Measurements from ENCODE around the gene VIP.

VIP gene

DNA sequence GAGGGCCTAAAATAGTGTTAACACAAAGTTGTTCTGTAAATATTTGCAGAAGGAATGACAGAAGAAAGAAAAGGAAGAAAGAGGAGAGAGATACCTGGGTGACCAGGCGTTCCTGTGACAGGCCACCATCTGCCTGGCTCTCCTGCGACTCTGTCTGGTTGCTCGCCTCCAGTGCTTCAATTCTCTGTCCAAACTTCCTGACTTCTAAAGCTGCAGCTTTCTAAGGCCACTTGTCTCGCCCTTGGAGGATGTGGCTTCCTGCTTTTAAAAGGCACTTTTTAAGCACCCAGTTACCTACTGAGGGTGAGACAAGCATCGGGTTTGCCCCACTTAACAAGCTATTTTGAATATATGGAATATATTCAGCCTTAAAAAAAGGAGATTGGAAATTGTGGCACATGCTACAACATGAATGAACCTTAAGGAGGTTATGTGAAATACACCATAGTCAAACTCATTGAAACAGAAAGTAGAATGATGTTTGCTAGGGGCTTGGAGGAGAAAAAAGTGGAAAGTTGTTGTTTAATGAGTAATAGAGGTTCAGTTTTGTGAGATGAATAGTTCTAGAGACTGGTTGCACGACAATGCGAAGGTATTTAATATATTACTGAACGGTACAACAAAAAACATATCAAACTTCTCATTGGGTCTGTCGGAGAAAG lies 32.8 kb downstream of the VIP start:
- DNase-seq = no peak

DNA sequence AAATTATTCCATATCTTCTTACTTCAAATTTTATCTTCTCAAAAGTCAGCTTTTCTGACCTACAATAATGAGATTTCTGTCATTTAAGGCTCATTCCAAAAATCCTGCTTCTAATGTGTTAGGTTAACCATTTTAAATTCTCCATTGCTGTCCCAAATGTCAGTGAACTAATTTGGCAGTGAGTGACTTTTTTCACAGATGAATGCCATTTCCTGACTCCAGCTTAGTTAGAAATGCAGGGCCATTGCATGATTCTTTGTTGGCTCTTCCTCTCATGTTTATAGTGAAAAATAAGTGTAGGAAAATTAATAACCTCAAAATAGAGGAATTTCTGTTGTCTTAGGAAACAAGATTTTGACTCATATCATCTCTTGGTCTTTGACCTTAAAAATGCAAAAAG lies 44.1 kb downstream of the VIP start:
- no peak for DNase-seq

DNA sequence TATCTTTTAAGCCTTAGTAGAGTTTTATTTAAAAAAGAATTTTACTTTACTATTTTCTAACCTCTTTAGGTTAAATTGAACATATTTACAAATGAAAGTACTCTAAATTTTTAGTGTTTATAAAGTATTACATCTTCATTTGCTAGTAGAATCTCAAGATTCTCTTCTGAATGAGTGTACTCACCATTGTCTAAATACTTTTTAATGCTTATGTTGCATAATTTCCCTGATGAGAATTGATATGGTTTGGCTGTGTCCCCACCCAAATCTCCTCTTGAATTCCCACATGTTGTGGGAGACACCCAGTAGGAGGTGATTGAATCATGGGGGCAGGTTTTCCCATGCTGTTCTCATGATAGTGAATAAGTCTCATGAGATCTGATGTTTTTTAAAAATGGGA lies 53.6 kb downstream of the VIP start:
- DNase-seq = no peak

All from bone marrow (tissue), 2 donors.